ENCODE results near the gene FLII. TPM values are rescaled to one million over a fixed set of nuclear protein-coding genes. Genes with fewer than 3 reads are reported as not detected.

The FLII gene
- total and polyA plus RNA-seq, 2 experiments from 2014 or later = 175 to 373 TPM

- TF ChIP-seq EZH2phosphoT487 (IDR thresholded peaks at IDR 0.05; ENCODE audit: unreplicated experiment) = no peak
These were observed 23.2 kb upstream of the FLII start (continued) for GRCh38 chr17:18281788-18282187.

GRCh38 chr17:18280766-18281371 is 22.3 kb upstream of the FLII start:
- H3K9me2 ChIP-seq (ENCODE audit: insufficient read depth) = no peaks in the 10 kb centered on the region
- Mint-ChIP-seq H3K4me3 (no peak overlapping the region), H3K27ac (no peak overlapping the region), H3K9me3 (no peaks in the 10 kb centered on the region), H3K27me3 (ENCODE audit: insufficient read depth, low read depth, poor library complexity) (peaks cover 3% of the 10 kb centered on the region), H3K4me1 (no peaks in the 10 kb centered on the region), H3K36me3 (ENCODE audit: low read depth) (peaks cover 84% of the 10 kb centered on the region)
- no peaks in the 10 kb centered on the region for H3K4me1 ChIP-seq (ENCODE audit: insufficient read depth)
- no peak overlapping the region for H3K4me2 ChIP-seq
- H3K27me3 ChIP-seq (ENCODE audit: insufficient read depth) = no peaks in the 10 kb centered on the region
- no peak overlapping the region for H3K4me3 ChIP-seq
- ATAC-seq (no peak), DNase-seq (ENCODE audit: low spot score) (no peak)
- no peak overlapping the region for H2AFZ ChIP-seq
- peaks cover 12% of the 10 kb centered on the region for H4K20me1 ChIP-seq (replicated peaks; ENCODE audit: insufficient read depth)
- TF ChIP-seq ZNF462 (CRISPR knock-in tag; IDR thresholded peaks at IDR 0.05) (no peak), JUNB (IDR thresholded peaks at IDR 0.05; ENCODE audit: unreplicated experiment) (no peak), ZNF331 (CRISPR knock-in tag; IDR thresholded peaks at IDR 0.05; ENCODE audit: low read depth) (no peak), EZH2 (IDR thresholded peaks at IDR 0.05; ENCODE audit: low read depth, unreplicated experiment) (no peak), CREB1 (CRISPR knock-in tag; IDR thresholded peaks at IDR 0.05; ENCODE audit: low read depth) (no peak), ETS1 (IDR thresholded peaks at IDR 0.05) (no peak), NANOG (IDR thresholded peaks at IDR 0.05; ENCODE audit: borderline replicate concordance) (no peak)
- H3K36me3 ChIP-seq (ENCODE audit: insufficient read depth) = peaks cover 50% of the 10 kb centered on the region
- no peaks in the 10 kb centered on the region for H3K79me2 ChIP-seq (replicated peaks; ENCODE audit: insufficient read depth)
- 0 out of 2 replicates have a peak, but pooled peaks cover 4% of the 10 kb centered on the region for H3F3A ChIP-seq (replicated peaks; ENCODE audit: low read depth)
- no peak overlapping the region for H3K27ac ChIP-seq (ENCODE audit: low read depth)
